Uterus (tissue), 4 donors: ENCODE results near the gene S100A5. TPM values are rescaled to one million over a fixed set of nuclear protein-coding genes. Genes with fewer than 3 reads are reported as not detected.

Experiments used
- DNase-seq, 2 donors: peaks; one replicate each; pipeline ENCODE4 v3.0.0-alpha.2; 2019 to 2020
- H3K27ac ChIP-seq, 2 donors: fragments of 200-600 bp; sonication (generic); 1 replicate in 1 of 2; 2 replicates in 1 of 2; pipeline ENCODE4 v1.5.1; 2016 to 2018
- H3K27me3 ChIP-seq, 2 donors: fragments of 200-600 bp; sonication (generic); one replicate each; pipeline ENCODE4 v1.5.1; 2018 to 2019; ENCODE audit warnings: control low read depth in 1 of 2
- H3K36me3 ChIP-seq, 2 donors: fragments of 200-600 bp; sonication (generic); one replicate each; pipeline ENCODE4 v1.5.1; 2019; ENCODE audit warnings: control low read depth in 1 of 2
- H3K4me1 ChIP-seq, 2 donors: fragments of 200-600 bp; sonication (generic); one replicate each; pipeline ENCODE4 v1.5.1; 2018 to 2019; ENCODE audit warnings: control low read depth in 1 of 2
- H3K4me3 ChIP-seq, 2 donors: fragments of 200-600 bp; sonication (generic); 1 replicate in 1 of 2; 2 replicates in 1 of 2; pipeline ENCODE4 v1.5.1; 2018 to 2019; ENCODE audit warnings: mild to moderate bottlenecking in 1 of 2
- H3K9me3 ChIP-seq, 2 donors: fragments of 200-600 bp; sonication (generic); one replicate each; pipeline ENCODE4 v1.5.1; 2019; ENCODE audit warnings: control low read depth in 1 of 2
- POLR2A ChIP-seq, 2 donors: fragments of 450-650 bp; IDR thresholded peaks; one replicate each; pipeline ENCODE4 v1.6.1; 2016; ENCODE audit warnings: antibody characterized with exemption in 2 of 2, mild to moderate bottlenecking in 1 of 2, moderate library complexity in 1 of 2
- intact Hi-C: fragments of 100-400 bp; cut with DNase I; formaldehyde crosslinking; loops from one replicate; pipeline ENCODE4 v1.15.1; 2023; ENCODE audit warnings: low total_unique reads
- total RNA-seq, 4 donors: library from RNA; depleted of rRNA in 3 of 4; stranded (reverse); fragments of >200 nt in 3 of 4; gene quantifications; one replicate each; pipeline versions ENCODE4 v1.1.0 to v1.2.4, GENCODE V29; 2014 to 2023
- TF ChIP-seq, protein P1 (sequence below), 4 experiments: fragments of 200-600 bp in 2 of 4; fragments of 450-650 bp in 2 of 4; sonication (generic) in 2 of 4; IDR thresholded peaks; one replicate each; pipeline ENCODE4 v1.5.1; 2016 to 2019; ENCODE audit warnings: antibody characterized with exemption in 4 of 4, mild to moderate bottlenecking in 2 of 4, moderate library complexity in 1 of 4
- donor health status: DM: yes; HTN: yes; CAD: no.

Gene S100A5
- total RNA-seq, 4 donors from 2014 or later: not detected

DNA sequence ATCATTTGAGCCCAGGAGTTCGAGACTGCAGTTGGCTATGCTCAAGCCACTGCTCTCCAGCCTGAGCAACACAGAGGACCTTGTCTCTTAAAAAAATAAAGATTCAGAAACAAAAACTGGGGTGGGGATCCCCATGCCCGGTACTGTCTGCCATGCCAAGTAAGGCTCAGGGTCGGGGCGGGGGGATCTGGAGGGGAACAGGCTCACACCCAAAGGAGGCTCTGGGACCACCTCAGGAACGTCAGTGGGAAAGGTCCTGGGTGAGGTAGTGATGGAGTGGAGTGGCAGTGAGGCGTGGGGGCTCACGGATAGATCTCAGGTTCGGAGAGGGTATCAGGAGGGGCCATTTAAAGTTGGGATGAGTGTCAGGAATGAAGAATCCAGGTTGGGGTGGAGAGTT, 5.6 kb upstream of the S100A5 start:
- peak in 1 of 2 donors; percentile 20 for DNase-seq
- Histone ChIP-seq H3K4me1 (peaks cover 14 to 31% of the 10 kb centered on the region in 2 donors), H3K27ac (peak overlapping the region; percentile 86 to 94), H3K9me3 (no peaks in the 10 kb centered on the region), H3K27me3 (no peaks in the 10 kb centered on the region), H3K4me3 (no peak overlapping the region), H3K36me3 (no peaks in the 10 kb centered on the region)
- TF ChIP-seq, protein P1, sequence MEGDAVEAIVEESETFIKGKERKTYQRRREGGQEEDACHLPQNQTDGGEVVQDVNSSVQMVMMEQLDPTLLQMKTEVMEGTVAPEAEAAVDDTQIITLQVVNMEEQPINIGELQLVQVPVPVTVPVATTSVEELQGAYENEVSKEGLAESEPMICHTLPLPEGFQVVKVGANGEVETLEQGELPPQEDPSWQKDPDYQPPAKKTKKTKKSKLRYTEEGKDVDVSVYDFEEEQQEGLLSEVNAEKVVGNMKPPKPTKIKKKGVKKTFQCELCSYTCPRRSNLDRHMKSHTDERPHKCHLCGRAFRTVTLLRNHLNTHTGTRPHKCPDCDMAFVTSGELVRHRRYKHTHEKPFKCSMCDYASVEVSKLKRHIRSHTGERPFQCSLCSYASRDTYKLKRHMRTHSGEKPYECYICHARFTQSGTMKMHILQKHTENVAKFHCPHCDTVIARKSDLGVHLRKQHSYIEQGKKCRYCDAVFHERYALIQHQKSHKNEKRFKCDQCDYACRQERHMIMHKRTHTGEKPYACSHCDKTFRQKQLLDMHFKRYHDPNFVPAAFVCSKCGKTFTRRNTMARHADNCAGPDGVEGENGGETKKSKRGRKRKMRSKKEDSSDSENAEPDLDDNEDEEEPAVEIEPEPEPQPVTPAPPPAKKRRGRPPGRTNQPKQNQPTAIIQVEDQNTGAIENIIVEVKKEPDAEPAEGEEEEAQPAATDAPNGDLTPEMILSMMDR (IDR thresholded peaks at IDR 0.05): no peak
- TF ChIP-seq POLR2A (IDR thresholded peaks at IDR 0.05): no peak
- intact Hi-C loops: no loop called here

- intact Hi-C loops: no loop called here
- H3K4me3 ChIP-seq: peak within 1 kb of the TSS; percentile 12 to 38
- peak; percentile 95 to 97 for DNase-seq
- no peaks in the 10 kb centered on the region for H3K27me3 ChIP-seq
- peak within 1 kb of the TSS; percentile 86 to 94 for H3K27ac ChIP-seq
- H3K9me3 ChIP-seq: no peaks in the 10 kb centered on the region
- H3K4me1 ChIP-seq: peaks cover 14 to 31% of the 10 kb centered on the region in 2 donors
- no peaks in the 10 kb centered on the region for H3K36me3 ChIP-seq
- TF ChIP-seq, protein P1 (IDR thresholded peaks at IDR 0.05): no peak
- TF ChIP-seq POLR2A (IDR thresholded peaks at IDR 0.05): peak; percentile 39 to 83
Observed at GRCh38 chr1:153545067-153546055, 4.6 kb upstream of the S100A5 start, which contains the start of gene S100A4. Gene S100A4, minus strand, starts transcription at chr1:153545806. Its CDS starts 1,012 bp downstream, at chr1:153544794.

GRCh38 chr1:153544453-153545066, 3.8 kb upstream of the S100A5 start:
- TF ChIP-seq POLR2A (IDR thresholded peaks at IDR 0.05): no peak
- TF ChIP-seq, protein P1 (IDR thresholded peaks at IDR 0.05): peak in 1 of 4 experiments; percentile 4
- Histone ChIP-seq H3K27me3 (no peaks in the 10 kb centered on the region), H3K27ac (peak overlapping the region; percentile 86 to 94), H3K36me3 (no peaks in the 10 kb centered on the region), H3K4me1 (peaks cover 14 to 26% of the 10 kb centered on the region in 2 donors), H3K9me3 (no peaks in the 10 kb centered on the region), H3K4me3 (peak overlapping the region; percentile 12 to 38)
- intact Hi-C loops: no loop called here
- DNase-seq: no peak

DNA sequence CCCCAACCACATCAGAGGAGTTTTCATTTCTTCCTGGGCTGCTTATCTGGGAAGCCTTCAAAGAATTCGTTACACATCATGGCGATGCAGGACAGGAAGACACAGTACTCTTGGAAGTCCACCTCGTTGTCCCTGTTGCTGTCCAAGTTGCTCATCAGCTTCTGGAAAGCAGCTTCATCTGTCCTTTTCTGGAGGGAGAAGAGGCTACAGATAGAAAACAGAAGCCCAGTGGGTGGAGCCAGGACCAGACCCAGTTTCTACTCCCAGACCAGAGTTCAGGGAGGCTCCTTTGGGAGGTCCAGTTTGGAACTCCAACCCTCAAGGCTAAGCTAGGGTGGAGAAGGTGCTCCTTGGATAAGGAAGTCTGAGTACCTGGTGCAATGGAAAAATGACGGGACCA, 3.0 kb upstream of the S100A5 start:
- TF ChIP-seq POLR2A (IDR thresholded peaks at IDR 0.05): no peak
- TF ChIP-seq, protein P1 (IDR thresholded peaks at IDR 0.05): no peak
- intact Hi-C loops: no loop called here
- no peak overlapping the region for H3K4me3 ChIP-seq
- no peak for DNase-seq
- peak overlapping the region; percentile 86 to 94 for H3K27ac ChIP-seq
- H3K4me1 ChIP-seq: peaks cover 14 to 18% of the 10 kb centered on the region in 2 donors
- no peaks in the 10 kb centered on the region for H3K27me3 ChIP-seq
- no peaks in the 10 kb centered on the region for H3K36me3 ChIP-seq
- H3K9me3 ChIP-seq: no peaks in the 10 kb centered on the region
